PFSK-1 (cell line): Measurements from ENCODE around the gene GRK5.

Experiments
- FOXP2 ChIP-seq: optimal IDR thresholded peaks from 2 replicates; pipeline ENCODE3; 2011; ENCODE audit warnings: borderline replicate concordance, control low read depth, inconsistent platforms; ENCODE audit not compliant: insufficient read depth; ENCODE audit errors: extremely low read length, extremely low read depth
- POLR2AphosphoS5 ChIP-seq: IDR thresholded peaks from 2 replicates; pipeline ENCODE4 v1.6.1; 2012; ENCODE audit warnings: low read depth, mild to moderate bottlenecking, control low read depth, low read length, moderate library complexity
- REST ChIP-seq, 2 experiments: IDR thresholded peaks; 2 replicates each; pipeline versions ENCODE4 v1.6.1 to v1.8.0; 2011 to 2012; ENCODE audit warnings: low read depth in 2 of 2, low read length in 2 of 2, control low read depth in 1 of 2, inconsistent platforms in 1 of 2, mild to moderate bottlenecking in 1 of 2, moderate library complexity in 1 of 2; ENCODE audit not compliant: insufficient read depth in 1 of 2
- SIN3A ChIP-seq: IDR thresholded peaks from 2 replicates; pipeline ENCODE4 v1.6.1; 2012; ENCODE audit warnings: mild to moderate bottlenecking, low read length, moderate library complexity, borderline replicate concordance; ENCODE audit not compliant: insufficient read depth
- TAF1 ChIP-seq: IDR thresholded peaks from 2 replicates; pipeline ENCODE4 v1.6.1; 2012; ENCODE audit warnings: low read length, control low read depth, borderline replicate concordance; ENCODE audit not compliant: insufficient read depth

- TF ChIP-seq REST (IDR thresholded peaks at IDR 0.05; ENCODE audit: insufficient read depth in 1 of 2, low read depth in 2 of 2, low read length in 2 of 2) (no peak), TAF1 (no peak), POLR2AphosphoS5 (no peak), SIN3A (no peak), FOXP2 (no peak)
Measured at GRCh38 chr10:119221201-119221600, 13.8 kb downstream of the GRK5 start.
